Gastrocnemius medialis (tissue), 4 donors: Measurements from ENCODE around the gene LRRC27. TPM values are rescaled to one million over a fixed set of nuclear protein-coding genes. Genes with fewer than 3 reads are reported as not detected.

Experiments used
- ATAC-seq, 2 donors: fragments of 150-250 bp; one replicate each; pipeline ENCODE4 v1.9.1; 2016
- DNase-seq, 2 donors: peaks; one replicate each; pipeline ENCODE4 v3.0.0-alpha.2; 2019
- H3K27ac ChIP-seq, 4 donors: fragments of 200-600 bp; sonication (generic); 1 replicate in 1 of 4; 2 replicates in 3 of 4; pipeline ENCODE4 v1.5.1; 2016 to 2018; ENCODE audit warnings: mild to moderate bottlenecking in 2 of 4, moderate library complexity in 1 of 4
- H3K27me3 ChIP-seq, 3 donors: fragments of 200-600 bp; sonication (generic) in 2 of 3; 1 replicate in 1 of 3; 2 replicates in 2 of 3; pipeline versions ENCODE4 v1.5.1 to v1.6.0; 2016 to 2019; ENCODE audit warnings: mild to moderate bottlenecking in 1 of 3, moderate library complexity in 1 of 3
- H3K36me3 ChIP-seq, 2 donors: fragments of 200-600 bp; sonication (generic) in 1 of 2; one replicate each; pipeline ENCODE4 v1.5.1; 2017 to 2018
- H3K4me1 ChIP-seq, 2 donors: fragments of 200-600 bp; sonication (generic) in 1 of 2; one replicate each; pipeline ENCODE4 v1.5.1; 2016 to 2017; ENCODE audit warnings: mild to moderate bottlenecking in 2 of 2
- H3K4me3 ChIP-seq, 4 donors: fragments of 200-600 bp; sonication (generic) in 3 of 4; 1 replicate in 1 of 4; 2 replicates in 3 of 4; pipeline ENCODE4 v1.5.1; 2016 to 2019; ENCODE audit warnings: mild to moderate bottlenecking in 2 of 4
- H3K9me3 ChIP-seq, 3 donors: fragments of 200-600 bp; sonication (generic) in 2 of 3; 1 replicate in 1 of 3; 2 replicates in 2 of 3; pipeline ENCODE4 v1.5.1; 2016 to 2019
- CTCF ChIP-seq, 5 experiments: fragments of 450-650 bp in 3 of 5; fragments of 200-600 bp in 2 of 5; sonication (generic) in 2 of 5; IDR thresholded peaks in 4 of 5; conservative IDR thresholded peaks in 1 of 5; 1 replicate in 4 of 5; 2 replicates in 1 of 5; pipeline ENCODE4 v1.5.1; 2016 to 2019; ENCODE audit warnings: antibody characterized with exemption in 5 of 5, mild to moderate bottlenecking in 3 of 5, moderate library complexity in 3 of 5
- POLR2A ChIP-seq, 2 donors: fragments of 450-650 bp; IDR thresholded peaks; one replicate each; pipeline ENCODE4 v1.6.1; 2017; ENCODE audit warnings: antibody characterized with exemption in 2 of 2, mild to moderate bottlenecking in 2 of 2, moderate library complexity in 2 of 2
- in situ Hi-C, 4 donors: fragments of 200-750 bp; cut with MboI; loops; one replicate each; pipeline versions ENCODE4 v1.15.0 to v1.8.0; 2017; ENCODE audit warnings: low sequenced_read_pairs in 4 of 4
- intact Hi-C: fragments of 100-400 bp; cut with DNase I; formaldehyde crosslinking; loops from one replicate; pipeline ENCODE4 v1.15.1; 2023; ENCODE audit warnings: low total_unique reads
- total RNA-seq, 4 donors: library from RNA; depleted of rRNA; stranded (reverse); fragments of >200 nt; gene quantifications; one replicate each; pipeline versions ENCODE4 v1.1.0 to v1.2.3, GENCODE V29; 2016

Gene LRRC27
- total RNA-seq, 4 donors from 2014 or later: 1.0 to 7.0 (median 4.1) TPM

- in situ Hi-C loops: no loop called here
- TF ChIP-seq POLR2A (IDR thresholded peaks at IDR 0.05) (no peak), CTCF (IDR thresholded peaks at IDR 0.05 in 4 of 5, conservative IDR thresholded peaks at IDR 0.05 in 1 of 5) (no peak)
- Histone ChIP-seq H3K36me3 (no peaks in the 10 kb centered on the region), H3K4me3 (no peak overlapping the region), H3K27me3 (no peaks in the 10 kb centered on the region), H3K4me1 (peaks cover 10 to 17% of the 10 kb centered on the region in 2 donors), H3K27ac (no peak overlapping the region), H3K9me3 (no peaks in the 10 kb centered on the region)
- intact Hi-C loops: no loop called here
- DNase-seq (no peak), ATAC-seq (no peak)
Measured at GRCh38 chr10:132324186-132324585, 7.8 kb upstream of the LRRC27 start.

GRCh38 chr10:132326344-132326889, 5.6 kb upstream of the LRRC27 start:
- Histone ChIP-seq H3K9me3 (no peaks in the 10 kb centered on the region), H3K27me3 (no peaks in the 10 kb centered on the region), H3K36me3 (no peaks in the 10 kb centered on the region), H3K4me1 (peaks cover 23 to 25% of the 10 kb centered on the region in 2 donors), H3K27ac (no peak overlapping the region), H3K4me3 (no peak overlapping the region)
- in situ Hi-C loops (no loop called here), intact Hi-C loops (no loop called here)
- DNase-seq: no peak
- ATAC-seq: no peak
- TF ChIP-seq POLR2A (IDR thresholded peaks at IDR 0.05): no peak
- TF ChIP-seq CTCF (IDR thresholded peaks at IDR 0.05 in 4 of 5, conservative IDR thresholded peaks at IDR 0.05 in 1 of 5): no peak

- H3K4me3 ChIP-seq: no peak overlapping the region
- DNase-seq: no peak
- H3K27ac ChIP-seq: no peak overlapping the region
- no peaks in the 10 kb centered on the region for H3K9me3 ChIP-seq
- no peaks in the 10 kb centered on the region for H3K36me3 ChIP-seq
- TF ChIP-seq POLR2A (IDR thresholded peaks at IDR 0.05) (no peak), CTCF (IDR thresholded peaks at IDR 0.05 in 4 of 5, conservative IDR thresholded peaks at IDR 0.05 in 1 of 5) (no peak)
- H3K27me3 ChIP-seq: no peaks in the 10 kb centered on the region
- H3K4me1 ChIP-seq: peaks cover 23 to 25% of the 10 kb centered on the region in 2 donors
- ATAC-seq: no peak
- intact Hi-C loops: no loop called here
- in situ Hi-C loops: no loop called here
Measured at GRCh38 chr10:132326925-132327324, 5.1 kb upstream of the LRRC27 start.

- Histone ChIP-seq H3K4me1 (peaks cover 30 to 34% of the 10 kb centered on the region in 2 donors), H3K27ac (no peak overlapping the region), H3K36me3 (no peaks in the 10 kb centered on the region), H3K9me3 (no peaks in the 10 kb centered on the region), H3K27me3 (no peaks in the 10 kb centered on the region), H3K4me3 (no peak overlapping the region)
- no peak for DNase-seq
- intact Hi-C loops: no loop called here
- in situ Hi-C loops: no loop called here
- ATAC-seq: no peak
- no peak for TF ChIP-seq POLR2A (IDR thresholded peaks at IDR 0.05)
- TF ChIP-seq CTCF (IDR thresholded peaks at IDR 0.05 in 4 of 5, conservative IDR thresholded peaks at IDR 0.05 in 1 of 5): no peak
Measured at GRCh38 chr10:132328106-132328505, 3.9 kb upstream of the LRRC27 start.

GRCh38 chr10:132328738-132329137, 3.3 kb upstream of the LRRC27 start:
- TF ChIP-seq POLR2A (IDR thresholded peaks at IDR 0.05): no peak
- no peak for TF ChIP-seq CTCF (IDR thresholded peaks at IDR 0.05 in 4 of 5, conservative IDR thresholded peaks at IDR 0.05 in 1 of 5)
- H3K27ac ChIP-seq: no peak overlapping the region

More at GRCh38 chr10:132328738-132329137, 3.3 kb upstream of the LRRC27 start:
- H3K36me3 ChIP-seq: no peaks in the 10 kb centered on the region
- intact Hi-C loops: no loop called here
- peaks cover 30 to 34% of the 10 kb centered on the region in 2 donors for H3K4me1 ChIP-seq
- DNase-seq (no peak), ATAC-seq (no peak)
- no peaks in the 10 kb centered on the region for H3K27me3 ChIP-seq
- H3K9me3 ChIP-seq: no peaks in the 10 kb centered on the region
- H3K4me3 ChIP-seq: no peak overlapping the region
- in situ Hi-C loops: no loop called here
